Astrocyte (in vitro differentiated cells and primary cell): ENCODE results near the gene LIF.

Source experiments
- CTCF ChIP-seq: IDR thresholded peaks from 2 replicates; pipeline ENCODE4 v1.5.1; 2011; ENCODE audit warnings: low read depth, mild to moderate bottlenecking, inconsistent platforms, low read length, moderate library complexity; ENCODE audit not compliant: insufficient read depth
- EZH2 ChIP-seq: IDR thresholded peaks from 2 replicates; pipeline ENCODE4 v1.6.1; 2012; ENCODE audit warnings: mild to moderate bottlenecking, low read length, inconsistent platforms; ENCODE audit not compliant: insufficient read depth

- TF ChIP-seq CTCF (no peak), EZH2 (no peak)
Measured at GRCh38 chr22:30280505-30280904, 33.9 kb upstream of the LIF start.
